Nephron progenitor cell (in vitro differentiated cells): ENCODE data around the gene CREB3L2.

Source experiments
- DNase-seq: peaks from one replicate; pipeline ENCODE4 v3.0.0; 2021
- H3K27ac Mint-ChIP-seq: 2 replicates; pipeline ENCODE4 v1.8.0; 2021; ENCODE audit warnings: mild to moderate bottlenecking, moderate library complexity, mixed read lengths
- H3K27me3 Mint-ChIP-seq: 2 replicates; pipeline ENCODE4 v1.8.0; 2021; ENCODE audit warnings: mild to moderate bottlenecking, low read depth, mixed read lengths; ENCODE audit not compliant: poor library complexity
- H3K36me3 Mint-ChIP-seq: 2 replicates; pipeline ENCODE4 v1.8.0; 2021; ENCODE audit warnings: low read depth, mixed read lengths
- H3K4me1 Mint-ChIP-seq: 2 replicates; pipeline ENCODE4 v1.8.0; 2021; ENCODE audit warnings: mixed read lengths
- H3K4me3 Mint-ChIP-seq: 2 replicates; pipeline ENCODE4 v1.8.0; 2021; ENCODE audit warnings: mild to moderate bottlenecking, moderate library complexity, mixed read lengths
- H3K9me3 Mint-ChIP-seq: 2 replicates; pipeline ENCODE4 v1.8.0; 2021; ENCODE audit warnings: mild to moderate bottlenecking, moderate library complexity, mixed read lengths
- TF ChIP-seq, protein P1 (sequence below): fragments of 200-600 bp; sonication (generic); IDR thresholded peaks from 2 replicates; pipeline ENCODE4 v1.5.0; 2021; ENCODE audit warnings: antibody characterized with exemption

CREB3L2 gene

DNA sequence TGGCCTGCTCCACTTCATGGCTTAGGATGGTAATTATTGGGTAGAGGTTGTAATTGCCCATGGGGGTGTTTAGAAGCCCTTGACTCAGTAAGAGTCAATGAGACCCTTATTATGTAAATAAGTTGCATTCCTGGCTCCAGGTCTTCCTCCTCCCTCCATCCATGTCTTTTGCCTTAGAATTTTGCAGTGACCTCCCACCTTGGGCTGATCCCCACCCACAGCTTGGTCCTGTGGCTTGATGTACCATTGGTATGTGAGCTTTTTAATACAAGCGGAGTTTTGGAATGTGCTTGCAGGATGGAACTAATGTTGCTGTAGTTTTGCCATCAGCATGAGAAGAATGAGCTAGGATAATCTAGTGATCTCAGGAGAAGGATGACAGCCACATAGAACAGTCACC is 81.9 kb downstream of the CREB3L2 start:
- DNase-seq = no peak
- peaks cover 33% of the 10 kb centered on the region for H3K4me1 Mint-ChIP-seq
- H3K9me3 Mint-ChIP-seq = peaks cover 9% of the 10 kb centered on the region
- no peak overlapping the region for H3K27ac Mint-ChIP-seq
- H3K4me3 Mint-ChIP-seq = no peak overlapping the region
- TF ChIP-seq, protein P1, sequence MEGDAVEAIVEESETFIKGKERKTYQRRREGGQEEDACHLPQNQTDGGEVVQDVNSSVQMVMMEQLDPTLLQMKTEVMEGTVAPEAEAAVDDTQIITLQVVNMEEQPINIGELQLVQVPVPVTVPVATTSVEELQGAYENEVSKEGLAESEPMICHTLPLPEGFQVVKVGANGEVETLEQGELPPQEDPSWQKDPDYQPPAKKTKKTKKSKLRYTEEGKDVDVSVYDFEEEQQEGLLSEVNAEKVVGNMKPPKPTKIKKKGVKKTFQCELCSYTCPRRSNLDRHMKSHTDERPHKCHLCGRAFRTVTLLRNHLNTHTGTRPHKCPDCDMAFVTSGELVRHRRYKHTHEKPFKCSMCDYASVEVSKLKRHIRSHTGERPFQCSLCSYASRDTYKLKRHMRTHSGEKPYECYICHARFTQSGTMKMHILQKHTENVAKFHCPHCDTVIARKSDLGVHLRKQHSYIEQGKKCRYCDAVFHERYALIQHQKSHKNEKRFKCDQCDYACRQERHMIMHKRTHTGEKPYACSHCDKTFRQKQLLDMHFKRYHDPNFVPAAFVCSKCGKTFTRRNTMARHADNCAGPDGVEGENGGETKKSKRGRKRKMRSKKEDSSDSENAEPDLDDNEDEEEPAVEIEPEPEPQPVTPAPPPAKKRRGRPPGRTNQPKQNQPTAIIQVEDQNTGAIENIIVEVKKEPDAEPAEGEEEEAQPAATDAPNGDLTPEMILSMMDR = no peak
- peaks cover 84% of the 10 kb centered on the region for H3K36me3 Mint-ChIP-seq
- no peaks in the 10 kb centered on the region for H3K27me3 Mint-ChIP-seq

GRCh38 chr7:137916980-137917645 is 84.8 kb downstream of the CREB3L2 start:
- Mint-ChIP-seq H3K9me3 (peaks cover 9% of the 10 kb centered on the region), H3K27ac (peak overlapping the region; percentile 88), H3K36me3 (peaks cover 77% of the 10 kb centered on the region), H3K27me3 (no peaks in the 10 kb centered on the region), H3K4me3 (no peak overlapping the region), H3K4me1 (peaks cover 38% of the 10 kb centered on the region)
- TF ChIP-seq, protein P1 = no peak
- no peak for DNase-seq

- Mint-ChIP-seq H3K27ac (peak overlapping the region; percentile 88), H3K4me1 (peaks cover 37% of the 10 kb centered on the region), H3K27me3 (no peaks in the 10 kb centered on the region), H3K4me3 (no peak overlapping the region), H3K9me3 (peaks cover 5% of the 10 kb centered on the region), H3K36me3 (peaks cover 77% of the 10 kb centered on the region)
- TF ChIP-seq, protein P1 = no peak
- DNase-seq = no peak
Measured at GRCh38 chr7:137916564-137916963, 85.3 kb downstream of the CREB3L2 start.

GRCh38 chr7:137915266-137915665 is 86.6 kb downstream of the CREB3L2 start:
- Mint-ChIP-seq H3K36me3 (peaks cover 75% of the 10 kb centered on the region), H3K4me3 (no peak overlapping the region), H3K27ac (no peak overlapping the region), H3K4me1 (peaks cover 26% of the 10 kb centered on the region), H3K9me3 (peaks cover 5% of the 10 kb centered on the region), H3K27me3 (no peaks in the 10 kb centered on the region)
- DNase-seq = no peak
- TF ChIP-seq, protein P1 = no peak

- Mint-ChIP-seq H3K27me3 (no peaks in the 10 kb centered on the region), H3K4me1 (peaks cover 26% of the 10 kb centered on the region), H3K4me3 (no peak overlapping the region), H3K9me3 (peaks cover 9% of the 10 kb centered on the region), H3K36me3 (peaks cover 79% of the 10 kb centered on the region), H3K27ac (no peak overlapping the region)
- DNase-seq = no peak
- TF ChIP-seq, protein P1 = no peak
Measured at GRCh38 chr7:137913985-137914384, 87.9 kb downstream of the CREB3L2 start.

- TF ChIP-seq, protein P1 = no peak
- Mint-ChIP-seq H3K9me3 (peaks cover 22% of the 10 kb centered on the region), H3K4me3 (no peak overlapping the region), H3K4me1 (peaks cover 20% of the 10 kb centered on the region), H3K27ac (no peak overlapping the region), H3K36me3 (peaks cover 82% of the 10 kb centered on the region), H3K27me3 (peaks cover 3% of the 10 kb centered on the region)
- no peak for DNase-seq
Measured at GRCh38 chr7:137909042-137909441, 92.8 kb downstream of the CREB3L2 start.
